B cell (primary cell): ENCODE results near the gene STIM1. TPM values are rescaled to one million over a fixed set of nuclear protein-coding genes. Genes with fewer than 3 reads are reported as not detected.
A peak's percentile ranks its signal among the peaks of the same experiment; 100 is the strongest.

Experiments used
- ATAC-seq: fragments of 200-7000 bp; cut with Tn5 transposase; one replicate; pipeline ENCODE4 v1.10.0; 2021; ENCODE audit warnings: low read depth, mild to moderate bottlenecking, moderate number of reproducible peaks, moderate library complexity
- CTCF ChIA-PET: fragments of 350-600 bp; sonication (Branson Sonifier 250); formaldehyde crosslinking; loops from one replicate; lab custom pipeline; 2021; ENCODE audit warnings: antibody characterized with exemption, inconsistent platforms; lab: Charles Lee
- POLR2A ChIA-PET: fragments of 350-600 bp; sonication (Branson Sonifier 250); formaldehyde crosslinking; loops from one replicate; lab custom pipeline; 2021; ENCODE audit warnings: antibody characterized with exemption; lab: Charles Lee
- DNase-seq: peaks from one replicate; pipeline ENCODE4 v3.0.0; 2013
- H2AFZ ChIP-seq: 2 replicates; pipeline ENCODE4 v1.6.1; 2012; ENCODE audit warnings: mild to moderate bottlenecking, low read depth, low read length; ENCODE audit not compliant: insufficient read depth, poor library complexity, severe bottlenecking
- H3K27ac ChIP-seq, 2 donors: 1 replicate in 1 of 2; 2 replicates in 1 of 2; pipeline ENCODE4 v1.5.1; 2012 to 2013; ENCODE audit warnings: low read length in 2 of 2, mild to moderate bottlenecking in 2 of 2, moderate library complexity in 1 of 2
- H3K27me3 ChIP-seq, 4 experiments: fragments of 200-600 bp in 1 of 4; sonication (generic) in 1 of 4; replicated peaks in 1 of 4; 1 replicate in 2 of 4; 2 replicates in 2 of 4; pipeline versions ENCODE4 v1.6.1 to v1.7.0; 2013 to 2016; ENCODE audit warnings: low read length in 3 of 4, mild to moderate bottlenecking in 2 of 4, mixed read lengths in 1 of 4, moderate library complexity in 1 of 4; ENCODE audit not compliant: insufficient read depth in 4 of 4, control insufficient read depth in 3 of 4; ENCODE audit errors: control extremely low read depth in 1 of 4
- H3K36me3 ChIP-seq, 2 experiments: replicated peaks in 1 of 2; 1 replicate in 1 of 2; 2 replicates in 1 of 2; pipeline versions ENCODE4 v1.6.1 to v1.7.1; 2013; ENCODE audit warnings: low read length in 1 of 2; ENCODE audit not compliant: insufficient read depth in 2 of 2, control insufficient read depth in 1 of 2; ENCODE audit errors: control extremely low read depth in 1 of 2, extremely low read depth in 1 of 2
- H3K4me1 ChIP-seq, 2 donors: fragments of 200-600 bp in 1 of 2; sonication (generic) in 1 of 2; 1 replicate in 1 of 2; 2 replicates in 1 of 2; pipeline versions ENCODE4 v1.5.1 to v1.6.1; 2013 to 2017; ENCODE audit warnings: low read length in 2 of 2; ENCODE audit not compliant: control insufficient read depth in 2 of 2, insufficient read depth in 2 of 2
- H3K4me2 ChIP-seq: replicated peaks from 2 replicates; pipeline ENCODE3; 2012; ENCODE audit warnings: mild to moderate bottlenecking, low read depth, low read length; ENCODE audit not compliant: poor library complexity, severe bottlenecking
- H3K4me3 ChIP-seq, 5 experiments: fragments of 200-600 bp in 1 of 5; sonication (generic) in 1 of 5; 1 replicate in 3 of 5; 2 replicates in 2 of 5; pipeline versions ENCODE4 v1.5.1 to v1.7.0; 2011 to 2016; ENCODE audit warnings: low read length in 4 of 5, mild to moderate bottlenecking in 4 of 5, low read depth in 2 of 5, control low read depth in 1 of 5, moderate library complexity in 1 of 5; ENCODE audit not compliant: insufficient read depth in 1 of 5; ENCODE audit errors: control extremely low read depth in 1 of 5, extremely low read depth in 1 of 5
- H3K79me2 ChIP-seq: fragments of 200-600 bp; sonication (generic); one replicate; pipeline ENCODE4 v1.6.0; 2016; ENCODE audit warnings: low read length; ENCODE audit not compliant: control insufficient read depth, insufficient read depth
- H3K9ac ChIP-seq: fragments of 200-600 bp; sonication (generic); 2 replicates; pipeline ENCODE4 v1.6.1; 2017; ENCODE audit warnings: mild to moderate bottlenecking, low read length, moderate library complexity
- H3K9me3 ChIP-seq, 3 donors: one replicate each; pipeline versions ENCODE4 v1.6.1 to v1.7.1; 2013; ENCODE audit warnings: low read length in 2 of 3; ENCODE audit not compliant: control insufficient read depth in 2 of 3, insufficient read depth in 1 of 3; ENCODE audit errors: control extremely low read depth in 1 of 3
- H4K20me1 ChIP-seq: 2 replicates; pipeline ENCODE4 v1.6.0; 2012; ENCODE audit warnings: mild to moderate bottlenecking, low read length; ENCODE audit not compliant: insufficient read depth, control insufficient read depth, poor library complexity, severe bottlenecking
- H3K27ac Mint-ChIP-seq: one replicate; pipeline ENCODE4 v1.8.0; 2021; ENCODE audit warnings: mixed read lengths
- H3K27me3 Mint-ChIP-seq: one replicate; pipeline ENCODE4 v1.8.0; 2021; ENCODE audit warnings: mixed read lengths
- H3K4me1 Mint-ChIP-seq: one replicate; pipeline ENCODE4 v1.8.0; 2021; ENCODE audit warnings: mixed read lengths
- H3K4me3 Mint-ChIP-seq: one replicate; pipeline ENCODE4 v1.8.0; 2021; ENCODE audit warnings: mixed read lengths
- H3K9me3 Mint-ChIP-seq: one replicate; pipeline ENCODE4 v1.8.0; 2022; ENCODE audit warnings: mixed read lengths; ENCODE audit not compliant: insufficient read depth
- EZH2 ChIP-seq: IDR thresholded peaks from 2 replicates; pipeline ENCODE4 v1.6.1; 2012; ENCODE audit warnings: borderline replicate concordance, low read depth, mild to moderate bottlenecking, moderate library complexity, low read length; ENCODE audit not compliant: insufficient read depth, poor library complexity, severe bottlenecking
- WGBS: methylation state at CpG from one replicate; pipeline ENCODE4 v1.1.5; 2013; ENCODE audit warnings: missing lambda C conversion rate; ENCODE audit not compliant: insufficient coverage; 5-methylcytosine and 5-hydroxymethylcytosine counted together
- intact Hi-C: fragments of 100-400 bp; cut with micrococcal nuclease; formaldehyde crosslinking; loops from one replicate; pipeline ENCODE4 v1.10.0; 2022
- polyA plus RNA-seq: library from polyadenylated mRNA; depleted of rRNA; stranded (reverse); fragments of >200 nt; gene quantifications from 2 replicates; pipeline ENCODE4 v1.2.3, GENCODE V29; 2012
- total RNA-seq, 2 donors: library from RNA; stranded (reverse); fragments of 120-200 nt in 1 of 2; gene quantifications; 1 replicate in 1 of 2; 2 replicates in 1 of 2; pipeline versions ENCODE4 v1.2.3 to v1.2.4, GENCODE V29; 2013 to 2022
- TF ChIP-seq, protein P1 (sequence below): fragments of 200-600 bp; IDR thresholded peaks from one replicate; pipeline ENCODE4 v1.8.0; 2022; ENCODE audit warnings: antibody characterized with exemption, mild to moderate bottlenecking

The STIM1 gene
- total and polyA plus RNA-seq, 2 donors (not counting 1 experiment from before 2014, with no cell fraction given) = 59.4 to 76.7 TPM

DNA sequence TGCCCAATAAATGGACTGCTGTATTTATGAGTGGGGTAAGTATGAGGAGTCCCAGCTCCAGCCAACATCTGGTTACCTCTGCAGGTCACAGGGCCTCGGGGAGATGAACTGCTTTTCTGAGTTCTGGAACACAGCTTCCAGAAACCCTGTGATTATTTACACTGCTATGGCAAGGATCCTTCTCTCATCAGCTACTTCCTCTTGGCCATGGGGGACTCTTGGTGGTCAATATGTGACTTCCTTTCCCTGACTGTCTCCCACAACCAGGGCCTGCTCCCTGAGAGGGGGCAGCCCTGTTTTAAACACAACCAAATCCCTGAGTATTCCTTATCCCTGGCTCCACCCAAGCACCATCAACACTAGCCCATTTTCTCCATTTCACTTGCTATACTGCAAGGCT lies 24.7 kb upstream of the STIM1 start:
- Histone ChIP-seq H2AFZ (no peak overlapping the region), H3K4me2 (no peak overlapping the region), H3K9ac (no peak overlapping the region), H3K9me3 (no peaks in the 10 kb centered on the region), H3K79me2 (peaks cover 74% of the 10 kb centered on the region), H4K20me1 (peaks cover 70% of the 10 kb centered on the region), H3K36me3 (peaks cover 4 to 68% of the 10 kb centered on the region in 2 experiments), H3K4me1 (peaks cover 44 to 52% of the 10 kb centered on the region in 2 donors), H3K27me3 (no peaks in the 10 kb centered on the region), H3K4me3 (no peak overlapping the region), H3K27ac (peak overlapping the region; percentile 5 to 66)
- no peaks in the 10 kb centered on the region for H3K27me3 Mint-ChIP-seq
- TF ChIP-seq, protein P1, sequence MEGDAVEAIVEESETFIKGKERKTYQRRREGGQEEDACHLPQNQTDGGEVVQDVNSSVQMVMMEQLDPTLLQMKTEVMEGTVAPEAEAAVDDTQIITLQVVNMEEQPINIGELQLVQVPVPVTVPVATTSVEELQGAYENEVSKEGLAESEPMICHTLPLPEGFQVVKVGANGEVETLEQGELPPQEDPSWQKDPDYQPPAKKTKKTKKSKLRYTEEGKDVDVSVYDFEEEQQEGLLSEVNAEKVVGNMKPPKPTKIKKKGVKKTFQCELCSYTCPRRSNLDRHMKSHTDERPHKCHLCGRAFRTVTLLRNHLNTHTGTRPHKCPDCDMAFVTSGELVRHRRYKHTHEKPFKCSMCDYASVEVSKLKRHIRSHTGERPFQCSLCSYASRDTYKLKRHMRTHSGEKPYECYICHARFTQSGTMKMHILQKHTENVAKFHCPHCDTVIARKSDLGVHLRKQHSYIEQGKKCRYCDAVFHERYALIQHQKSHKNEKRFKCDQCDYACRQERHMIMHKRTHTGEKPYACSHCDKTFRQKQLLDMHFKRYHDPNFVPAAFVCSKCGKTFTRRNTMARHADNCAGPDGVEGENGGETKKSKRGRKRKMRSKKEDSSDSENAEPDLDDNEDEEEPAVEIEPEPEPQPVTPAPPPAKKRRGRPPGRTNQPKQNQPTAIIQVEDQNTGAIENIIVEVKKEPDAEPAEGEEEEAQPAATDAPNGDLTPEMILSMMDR = no peak
- no peak for TF ChIP-seq EZH2
- WGBS = no CpG with 5 or more reads among the region's 1 CpG
- H3K9me3 Mint-ChIP-seq = no peaks in the 10 kb centered on the region
- H3K4me1 Mint-ChIP-seq = peaks cover 60% of the 10 kb centered on the region
- DNase-seq (no peak), ATAC-seq (no peak)
- ChIA-PET CTCF (interaction anchor here (2.1 to 28.7 kb wide), 4 partner anchors 11 to 242 kb away, joined by 6 to 662 read pairs (median 12); partner anchors contain the start of genes PGAP2, RHOG and STIM1), POLR2A (interaction anchor here (0.6 kb wide), 1 partner anchor 11 kb away, joined by 5 read pairs; no protein-coding TSS in a partner anchor)
- peak overlapping the region; percentile 77 for H3K27ac Mint-ChIP-seq
- no peak overlapping the region for H3K4me3 Mint-ChIP-seq
- intact Hi-C loops = no loop called here
